HG03460 (cell line): ENCODE results near the gene ZBTB37.
A peak's percentile ranks its signal among the peaks of the same experiment; 100 is the strongest.
"Not testable (repeated sequence)": the region's sequence is repeated elsewhere in the genome, so short reads cannot be mapped to it uniquely, and the experiment has no call there.

Source experiments
- ATAC-seq: cut with Tn5 transposase; IDR thresholded peaks from one replicate; pipeline ENCODE4 v1.9.1; 2021; ENCODE audit not compliant: unreplicated experiment

The ZBTB37 gene

GRCh38 chr1:173864179-173864867, 3.9 kb upstream of the ZBTB37 start:
- ATAC-seq, result no peak

- no peak for ATAC-seq
These were observed 2.6 kb upstream of the ZBTB37 start for GRCh38 chr1:173865468-173866164.

- no peak for ATAC-seq
These were observed 1.6 kb upstream of the ZBTB37 start for GRCh38 chr1:173866413-173867115.

- no peak for ATAC-seq
These were observed 933 bp upstream of the ZBTB37 start for GRCh38 chr1:173867141-173867752.

- peak; percentile 62 for ATAC-seq
These were observed 371 bp upstream of the ZBTB37 start, which contains the start of gene GAS5 for GRCh38 chr1:173867753-173868265. Gene GAS5, minus strand, starts transcription at chr1:173867989.

GRCh38 chr1:173869021-173869359, 810 bp downstream of the ZBTB37 start:
- no peak for ATAC-seq

- ATAC-seq, result peak; percentile 32
These were observed 2.3 kb downstream of the ZBTB37 start for GRCh38 chr1:173870252-173871075.

- no peak for ATAC-seq
These were observed 2.9 kb downstream of the ZBTB37 start for GRCh38 chr1:173871091-173871490.

GRCh38 chr1:173871500-173871899, 3.3 kb downstream of the ZBTB37 start:
- ATAC-seq, result no peak

- ATAC-seq, result no peak
These were observed 8.6 kb downstream of the ZBTB37 start for GRCh38 chr1:173876732-173877131.

- no peak for ATAC-seq
These were observed 10.1 kb downstream of the ZBTB37 start for GRCh38 chr1:173878251-173878650.

GRCh38 chr1:173881117-173881516, 12.9 kb downstream of the ZBTB37 start:
- ATAC-seq, result not testable (repeated sequence)

- no peak for ATAC-seq
These were observed 16.5 kb downstream of the ZBTB37 start for GRCh38 chr1:173884701-173885100.

- no peak for ATAC-seq
These were observed 18.8 kb downstream of the ZBTB37 start for GRCh38 chr1:173886746-173887611.

- no peak for ATAC-seq
These were observed 19.4 kb downstream of the ZBTB37 start for GRCh38 chr1:173887627-173888026.

- ATAC-seq, result no peak
These were observed 20.6 kb downstream of the ZBTB37 start for GRCh38 chr1:173888749-173889148.

GRCh38 chr1:173889885-173890284, 21.7 kb downstream of the ZBTB37 start:
- ATAC-seq, result no peak

- no peak for ATAC-seq
These were observed 25.4 kb downstream of the ZBTB37 start for GRCh38 chr1:173893611-173894010.

GRCh38 chr1:173894189-173894588, 26.0 kb downstream of the ZBTB37 start:
- no peak for ATAC-seq

GRCh38 chr1:173900427-173900826, 32.2 kb downstream of the ZBTB37 start:
- ATAC-seq, result no peak
